ENCODE data around the gene EFL1. TPM values are rescaled to one million over a fixed set of nuclear protein-coding genes. Genes with fewer than 3 reads are reported as not detected.

Gene EFL1
- total and polyA plus RNA-seq, 10 of the 15 experiments (the other 5 are each of a cell fraction or from before 2014, with no cell fraction given), result 6.2 to 42.3 (median 24.7) TPM

DNA sequence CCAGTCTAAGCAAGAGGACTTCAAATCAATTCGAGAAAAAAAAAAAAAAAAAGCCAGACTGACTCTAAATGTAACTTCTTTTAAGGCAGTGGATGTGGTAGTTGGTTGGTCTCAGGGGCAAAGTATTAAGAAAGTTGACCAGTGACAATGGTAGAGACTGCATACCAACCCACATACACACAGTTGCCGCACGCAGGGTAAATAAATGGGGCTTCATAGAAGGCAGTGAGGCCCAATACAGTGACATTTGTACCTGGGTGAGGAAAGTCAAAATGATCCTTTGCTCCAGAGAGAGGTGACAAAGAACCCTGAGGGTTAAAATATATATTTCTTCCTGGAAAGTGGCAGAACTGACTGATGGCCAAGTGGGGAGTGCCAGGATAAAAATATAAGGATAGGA is 116.0 kb downstream of the EFL1 start:
- SMC1A ChIA-PET (ENCODE audit: uncharacterized antibody, unreplicated experiment), result interaction anchor here (1.8 kb wide), 1 partner anchor 12 kb away, joined by 5 read pairs; no protein-coding TSS in a partner anchor
- POLR2A ChIA-PET, result no interaction called here

More for the DNA sequence above, 116.0 kb downstream of the EFL1 start:
- Histone ChIP-seq H3K4me3 (no peak overlapping the region), H3K9me3 (replicated peaks; ENCODE audit: control insufficient read depth, insufficient read depth, low read length) (no peaks in the 10 kb centered on the region), H3K4me2 (ENCODE audit: control insufficient read depth, insufficient read depth) (no peak overlapping the region), H3K9ac (ENCODE audit: control insufficient read depth, insufficient read depth, low read length) (no peak overlapping the region), H4K20me1 (ENCODE audit: control insufficient read depth, insufficient read depth) (no peaks in the 10 kb centered on the region), H3K27me3 (replicated peaks in 1 of 2; ENCODE audit: control insufficient read depth in 2 of 2, insufficient read depth in 2 of 2, low read length in 1 of 2) (no peaks in the 10 kb centered on the region), H3K4me1 (ENCODE audit: control insufficient read depth, insufficient read depth, low read length) (no peaks in the 10 kb centered on the region), H3K27ac (ENCODE audit: control insufficient read depth, insufficient read depth) (no peak overlapping the region), H3K79me2 (ENCODE audit: control insufficient read depth, insufficient read depth, low read length) (no peaks in the 10 kb centered on the region), H2AFZ (ENCODE audit: control insufficient read depth, low read depth, low read length) (no peak overlapping the region), H3K36me3 (ENCODE audit: control insufficient read depth in 2 of 2, insufficient read depth in 2 of 2, low read length in 1 of 2) (peaks cover 3% of the 10 kb centered on the region in 2 experiments; a peak in 3 of 4 replicates)
- intact Hi-C loops (cut with micrococcal nuclease; ENCODE audit: unreplicated experiment), result no loop called here
- TF ChIP-seq SUPT20H (IDR thresholded peaks at IDR 0.05; ENCODE audit: borderline replicate concordance, control insufficient read depth, low read depth, low read length) (no peak), CHD1 (IDR thresholded peaks at IDR 0.05; ENCODE audit: low read depth, low read length) (no peak), JUND (IDR thresholded peaks at IDR 0.05; ENCODE audit: low read depth, low read length) (no peak), CHD2 (IDR thresholded peaks at IDR 0.05; ENCODE audit: borderline replicate concordance, low read depth, low read length) (no peak)
- TF ChIP-seq, protein P1, sequence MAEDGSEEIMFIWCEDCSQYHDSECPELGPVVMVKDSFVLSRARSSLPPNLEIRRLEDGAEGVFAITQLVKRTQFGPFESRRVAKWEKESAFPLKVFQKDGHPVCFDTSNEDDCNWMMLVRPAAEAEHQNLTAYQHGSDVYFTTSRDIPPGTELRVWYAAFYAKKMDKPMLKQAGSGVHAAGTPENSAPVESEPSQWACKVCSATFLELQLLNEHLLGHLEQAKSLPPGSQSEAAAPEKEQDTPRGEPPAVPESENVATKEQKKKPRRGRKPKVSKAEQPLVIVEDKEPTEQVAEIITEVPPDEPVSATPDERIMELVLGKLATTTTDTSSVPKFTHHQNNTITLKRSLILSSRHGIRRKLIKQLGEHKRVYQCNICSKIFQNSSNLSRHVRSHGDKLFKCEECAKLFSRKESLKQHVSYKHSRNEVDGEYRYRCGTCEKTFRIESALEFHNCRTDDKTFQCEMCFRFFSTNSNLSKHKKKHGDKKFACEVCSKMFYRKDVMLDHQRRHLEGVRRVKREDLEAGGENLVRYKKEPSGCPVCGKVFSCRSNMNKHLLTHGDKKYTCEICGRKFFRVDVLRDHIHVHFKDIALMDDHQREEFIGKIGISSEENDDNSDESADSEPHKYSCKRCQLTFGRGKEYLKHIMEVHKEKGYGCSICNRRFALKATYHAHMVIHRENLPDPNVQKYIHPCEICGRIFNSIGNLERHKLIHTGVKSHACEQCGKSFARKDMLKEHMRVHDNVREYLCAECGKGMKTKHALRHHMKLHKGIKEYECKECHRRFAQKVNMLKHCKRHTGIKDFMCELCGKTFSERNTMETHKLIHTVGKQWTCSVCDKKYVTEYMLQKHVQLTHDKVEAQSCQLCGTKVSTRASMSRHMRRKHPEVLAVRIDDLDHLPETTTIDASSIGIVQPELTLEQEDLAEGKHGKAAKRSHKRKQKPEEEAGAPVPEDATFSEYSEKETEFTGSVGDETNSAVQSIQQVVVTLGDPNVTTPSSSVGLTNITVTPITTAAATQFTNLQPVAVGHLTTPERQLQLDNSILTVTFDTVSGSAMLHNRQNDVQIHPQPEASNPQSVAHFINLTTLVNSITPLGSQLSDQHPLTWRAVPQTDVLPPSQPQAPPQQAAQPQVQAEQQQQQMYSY (CRISPR knock-in tag; IDR thresholded peaks at IDR 0.05), result no peak
- in situ Hi-C loops (cut with MboI), result no loop called here
- no TSS peak for BruUV-seq (replicated peaks)
- FAIRE-seq (no peak), ATAC-seq (no peak), DNase-seq (ENCODE audit: low read depth, low spot score) (no peak)
- 86% methylated on average over 3 of the region's 3 CpGs for WGBS (ENCODE audit: insufficient coverage, insufficient replicate concordance, low lambda C conversion rate, missing lambda C conversion rate)
- ChIA-PET RAD21 (ENCODE audit: unreplicated experiment) (no interaction called here), CTCF (no interaction called here)

Measured in GM12878 (cell line).